Activated CD8-positive, alpha-beta memory T cell treated with anti-CD3 and anti-CD28 coated beads for 36 hours (primary cell): ENCODE measurements around the gene CCDC201. TPM values are rescaled to one million over a fixed set of nuclear protein-coding genes. Genes with fewer than 3 reads are reported as not detected.

Experiments used
- CTCF ChIA-PET: fragments of 350-600 bp; sonication (Branson Sonifier 250); formaldehyde crosslinking; loops from one replicate; lab custom pipeline; 2021; ENCODE audit warnings: antibody characterized with exemption; lab: Charles Lee
- POLR2A ChIA-PET: fragments of 350-600 bp; sonication (Branson Sonifier 250); formaldehyde crosslinking; loops from one replicate; lab custom pipeline; 2021; ENCODE audit warnings: antibody characterized with exemption; lab: Charles Lee
- total RNA-seq, 2 experiments: library from RNA; stranded (reverse); gene quantifications; one replicate each; pipeline ENCODE4 v1.2.3, GENCODE V29; 2021

The CCDC201 gene, protein sequence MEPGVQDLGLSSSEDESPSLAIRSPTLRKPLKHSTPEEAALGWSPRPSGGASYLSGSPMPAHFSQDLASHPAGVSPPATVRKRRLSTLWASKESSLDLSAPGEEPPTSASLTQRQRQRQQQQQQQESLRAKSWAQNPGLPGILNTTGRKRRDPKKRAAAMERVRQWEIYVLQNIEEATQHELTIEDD
- not detected for total RNA-seq

DNA sequence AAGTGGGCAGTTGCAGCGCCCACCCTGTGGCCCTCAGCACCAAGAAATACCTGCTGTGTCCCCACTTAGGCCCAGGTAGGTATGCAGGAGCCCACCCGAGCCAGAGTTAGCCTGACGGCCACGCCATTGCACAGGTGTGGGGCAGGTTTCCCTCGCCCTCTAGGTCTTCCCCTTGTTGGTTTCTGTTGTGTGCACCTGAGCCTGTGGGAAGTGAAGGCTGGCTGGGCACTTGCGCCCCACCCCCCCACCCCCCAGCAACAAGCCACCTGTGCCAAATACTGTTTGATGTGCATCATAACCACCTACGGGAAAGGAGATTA is at the start of gene CCDC201:
TSS of gene CCDC201 (minus strand) at position 48 of the 320 bp plus-strand sequence. CDS start 75 bp downstream, outside the sequence.
- ChIA-PET CTCF (no interaction called here), POLR2A (no interaction called here)

DNA sequence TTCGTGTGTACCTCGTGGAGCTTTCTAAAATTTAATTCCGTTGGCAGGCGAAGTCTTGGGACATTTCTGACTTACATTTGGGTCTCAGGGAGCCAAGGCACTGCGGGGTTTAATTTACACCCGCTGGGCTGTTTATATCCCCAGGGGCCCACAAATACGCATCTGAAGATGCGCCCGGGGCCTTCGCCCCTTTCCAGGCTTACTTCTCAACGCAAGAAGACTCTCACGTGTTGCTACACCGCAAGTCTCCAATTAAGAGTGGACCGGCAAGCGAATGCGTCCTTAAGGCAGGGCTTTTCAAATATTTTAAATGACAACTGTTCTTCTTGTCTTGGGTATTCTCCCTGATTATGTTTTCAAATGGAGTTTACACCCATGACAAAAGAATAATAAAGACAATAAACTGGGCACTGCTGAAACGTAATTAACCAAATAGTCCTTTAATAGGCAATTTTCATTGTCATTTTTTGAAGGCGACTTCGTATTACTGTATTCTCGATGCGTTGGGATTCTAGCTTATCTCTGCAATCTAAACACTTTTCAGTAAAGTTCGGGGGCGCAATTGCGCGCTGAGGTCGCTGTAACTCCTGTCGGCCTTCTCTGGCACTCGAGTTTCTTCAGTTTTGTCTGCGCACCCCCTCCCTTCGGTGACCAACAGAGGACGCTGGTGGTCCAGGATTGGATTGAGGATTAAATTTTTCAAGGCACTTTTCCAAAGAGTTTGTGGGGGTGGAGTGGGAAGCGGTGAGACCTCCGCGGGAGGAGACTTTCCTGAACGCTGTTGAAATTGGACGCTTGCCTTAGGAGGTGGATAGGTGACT is 49.0 kb upstream of the CCDC201 start:
- CTCF ChIA-PET: interaction anchor here (1.1 to 2.4 kb wide), 4 partner anchors 14 to 1166 kb away, joined by 3 to 11 read pairs (median 7); no protein-coding TSS in a partner anchor
- POLR2A ChIA-PET: no interaction called here

DNA sequence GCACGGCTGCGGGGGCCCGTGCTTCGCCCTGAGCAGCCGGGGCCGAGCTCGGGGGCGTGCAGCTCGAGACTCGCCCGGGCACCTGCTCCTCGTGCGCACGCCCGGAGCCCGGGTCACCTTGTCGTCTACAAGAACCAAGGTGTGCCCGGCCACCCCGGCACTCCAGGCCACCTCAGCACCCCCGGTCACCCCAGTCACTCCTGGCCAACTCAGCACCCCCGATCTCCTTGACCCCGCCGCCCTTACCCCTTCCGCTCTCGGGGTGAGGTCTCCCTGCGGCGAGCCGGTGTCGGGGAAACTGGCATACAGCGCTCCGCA is 48.5 kb upstream of the CCDC201 start:
- ChIA-PET CTCF (interaction anchor here (1.0 to 2.1 kb wide), 2 partner anchors 9 to 1167 kb away, joined by 3 to 9 read pairs; no protein-coding TSS in a partner anchor), POLR2A (no interaction called here)

DNA sequence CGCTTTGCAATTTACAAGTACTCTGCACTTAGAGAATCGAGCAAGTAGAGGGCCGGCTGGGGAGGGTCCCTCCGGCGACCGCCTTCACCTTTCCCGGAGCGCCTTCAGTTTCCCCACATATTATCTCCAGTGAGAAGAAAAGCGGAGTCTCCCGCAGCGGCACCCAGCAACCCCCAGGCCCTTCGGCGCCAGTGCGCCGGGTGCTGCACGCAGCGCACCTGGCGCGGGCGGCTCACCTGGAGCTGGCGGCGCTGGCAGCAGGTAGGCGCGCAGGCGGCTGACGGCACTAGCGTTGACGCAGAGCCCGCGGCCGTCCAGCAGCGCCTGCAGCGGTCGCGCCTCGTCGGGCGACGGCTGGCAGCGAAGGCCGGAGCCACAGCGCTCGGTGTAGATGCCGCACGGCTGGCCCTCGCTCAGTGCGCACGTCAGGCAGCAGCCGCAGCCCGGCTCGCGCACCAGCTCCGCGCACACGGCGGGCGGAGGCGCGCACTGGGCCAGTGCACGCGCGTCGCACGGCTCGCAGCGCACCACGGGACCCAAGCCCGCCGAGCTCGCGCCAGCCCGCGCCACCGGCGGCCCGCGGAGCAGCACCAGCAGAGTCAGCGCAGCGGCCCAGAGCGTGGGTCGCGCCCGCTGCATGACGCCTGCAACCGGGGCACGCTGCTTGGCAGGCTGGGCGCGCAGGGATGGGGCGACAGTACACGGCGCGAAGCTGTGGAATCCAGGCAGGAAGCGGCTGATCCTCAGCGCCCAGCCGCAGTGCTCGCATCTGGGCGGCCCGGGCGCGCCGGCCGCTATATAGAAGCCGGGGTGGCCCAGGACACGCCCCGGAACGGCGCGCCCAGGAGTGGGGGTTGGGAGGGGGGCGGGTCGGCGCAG is 47.9 kb upstream of the CCDC201 start, which contains the start of gene IGFBP3:
TSS of gene IGFBP3 (minus strand) at position 771 of the 879 bp plus-strand sequence. CDS start at position 639, 132 bp downstream.
- ChIA-PET POLR2A (no interaction called here), CTCF (interaction anchor here (1.0 kb wide), 1 partner anchor 8 kb away, joined by 3 read pairs; no protein-coding TSS in a partner anchor)

DNA sequence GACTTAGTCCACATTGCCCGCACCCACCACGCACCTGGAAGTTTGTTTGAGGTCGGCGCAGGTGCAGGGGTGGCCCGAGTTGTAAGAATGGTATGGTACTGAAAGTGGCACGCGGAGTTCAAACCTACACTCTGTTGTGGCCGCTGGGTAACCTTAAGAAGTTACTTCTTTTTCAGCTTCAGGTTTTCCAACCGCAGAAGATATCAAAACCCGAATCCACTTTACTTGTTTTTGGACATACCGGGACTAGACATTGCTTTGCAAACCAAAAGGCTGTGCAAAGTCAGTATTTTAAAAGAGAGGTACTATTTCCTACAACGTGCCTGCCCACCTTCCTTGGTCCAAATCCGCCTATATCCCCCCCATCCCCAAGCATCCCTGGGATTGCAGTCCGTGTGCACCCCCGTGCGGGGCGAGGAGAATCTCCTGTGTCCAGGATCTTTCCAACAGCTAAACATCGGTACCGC is 47.1 kb upstream of the CCDC201 start:
- CTCF ChIA-PET: no interaction called here
- POLR2A ChIA-PET: no interaction called here

DNA sequence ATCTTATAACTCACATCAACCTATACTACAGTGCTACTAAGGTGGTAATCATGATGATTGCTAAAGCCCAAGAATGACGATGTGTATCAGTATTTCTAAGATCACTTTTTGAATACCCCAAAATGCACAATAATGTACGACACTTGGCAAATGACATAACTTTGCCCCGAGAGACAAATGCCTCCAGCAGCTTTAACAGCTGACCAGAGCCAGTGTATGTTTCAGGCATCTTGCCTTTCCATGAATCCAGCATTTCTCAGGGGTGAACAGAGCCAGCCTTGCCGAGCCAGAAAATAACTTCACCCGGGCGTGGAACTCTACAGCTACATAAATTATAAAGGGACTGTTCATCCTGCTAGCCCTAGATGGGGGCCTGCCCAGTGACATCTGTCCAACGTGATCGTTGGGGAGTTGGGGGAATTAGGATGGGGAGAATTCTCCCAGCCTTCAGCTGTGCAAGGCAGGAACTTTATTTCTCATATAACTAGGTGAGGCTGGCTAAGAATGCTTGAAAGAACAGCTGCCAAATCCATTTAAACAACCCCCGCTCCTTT is 46.4 kb upstream of the CCDC201 start:
- CTCF ChIA-PET: no interaction called here
- POLR2A ChIA-PET: no interaction called here

DNA sequence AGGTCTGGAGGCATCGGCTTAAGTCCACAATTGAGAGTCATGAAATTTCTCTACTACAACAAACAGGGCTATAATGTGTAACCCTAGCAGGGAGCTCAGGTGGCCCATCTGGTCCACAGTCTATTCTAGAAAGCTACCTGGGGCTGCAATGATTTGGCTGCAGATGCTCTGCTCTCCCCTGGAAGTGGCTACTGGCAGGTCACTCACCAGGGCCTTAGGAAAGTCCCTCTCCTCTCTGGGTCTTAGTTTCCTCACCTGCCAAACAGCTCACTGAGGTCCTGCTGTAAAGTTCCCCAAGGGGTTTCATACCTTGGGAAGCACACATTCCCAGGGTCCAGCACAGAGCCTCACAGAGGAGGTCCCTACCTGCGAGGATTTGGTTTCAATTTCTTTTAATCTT is 45.7 kb upstream of the CCDC201 start:
- ChIA-PET CTCF (interaction anchor here (0.9 to 1.9 kb wide), 3 partner anchors 10 to 1170 kb away, joined by 3 to 9 read pairs (median 4); no protein-coding TSS in a partner anchor), POLR2A (no interaction called here)

DNA sequence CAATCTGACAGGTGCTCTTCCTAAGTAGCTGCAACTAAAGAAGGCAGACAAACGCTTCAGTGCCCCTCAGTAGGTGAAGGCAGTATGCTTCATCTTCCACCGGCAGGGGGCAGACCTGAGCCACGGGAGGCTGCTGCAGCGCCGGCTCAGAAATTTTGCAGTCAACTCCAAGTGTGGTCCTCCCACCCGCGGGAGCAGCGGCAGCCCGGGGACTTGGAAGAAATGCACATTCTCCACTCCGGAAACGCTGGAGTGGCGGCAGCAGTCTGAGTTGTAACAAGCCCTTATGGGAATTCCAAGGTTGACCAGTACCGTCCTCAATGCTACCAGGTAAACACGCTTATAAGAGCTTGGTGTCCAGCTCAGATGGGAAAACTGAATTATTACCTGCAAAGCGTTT is 44.8 kb upstream of the CCDC201 start:
- CTCF ChIA-PET: interaction anchor here (0.9 to 1.9 kb wide), 4 partner anchors 9 to 1171 kb away, joined by 3 to 9 read pairs (median 4); no protein-coding TSS in a partner anchor
- POLR2A ChIA-PET: no interaction called here

DNA sequence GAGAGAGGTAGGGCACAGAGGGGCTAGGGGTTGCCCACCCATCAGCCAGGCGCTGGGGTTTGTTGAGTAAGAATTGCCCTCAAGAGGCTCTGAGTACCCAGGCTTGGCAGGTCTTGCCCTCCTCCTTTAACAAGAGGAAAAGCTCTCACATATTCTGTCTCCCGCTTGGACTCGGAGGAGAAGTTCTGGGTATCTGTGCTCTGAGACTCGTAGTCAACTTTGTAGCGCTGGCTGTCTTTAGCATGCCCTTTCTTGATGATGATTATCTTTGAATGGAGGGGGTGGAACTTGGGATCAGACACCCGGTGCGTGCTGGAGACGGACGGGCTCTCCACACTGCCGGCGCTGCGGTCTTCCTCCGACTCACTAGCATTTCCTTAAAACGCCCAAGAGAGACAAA is 44.2 kb upstream of the CCDC201 start:
- ChIA-PET POLR2A (no interaction called here), CTCF (interaction anchor here (0.9 to 1.9 kb wide), 2 partner anchors 27 to 1171 kb away, joined by 3 to 9 read pairs; no protein-coding TSS in a partner anchor)

DNA sequence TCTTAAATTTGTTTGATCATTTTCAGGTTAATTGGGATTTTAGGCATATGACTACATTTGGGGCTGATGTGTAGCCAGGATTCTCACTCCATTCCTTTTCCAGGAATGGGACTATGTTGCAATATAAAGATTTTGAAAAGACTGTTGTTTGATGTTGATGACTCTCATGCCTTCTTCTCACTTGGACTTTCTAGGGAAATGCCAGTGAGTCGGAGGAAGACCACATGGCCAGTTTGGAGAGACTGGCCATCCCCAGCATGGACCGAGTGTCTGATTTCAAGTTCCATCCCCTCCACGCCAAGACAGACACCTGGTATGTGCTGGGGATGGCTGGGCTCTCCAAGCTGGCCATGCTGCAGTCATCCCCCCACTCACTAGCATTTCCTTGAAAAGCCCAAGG is 42.7 kb upstream of the CCDC201 start:
- CTCF ChIA-PET: no interaction called here
- POLR2A ChIA-PET: no interaction called here

DNA sequence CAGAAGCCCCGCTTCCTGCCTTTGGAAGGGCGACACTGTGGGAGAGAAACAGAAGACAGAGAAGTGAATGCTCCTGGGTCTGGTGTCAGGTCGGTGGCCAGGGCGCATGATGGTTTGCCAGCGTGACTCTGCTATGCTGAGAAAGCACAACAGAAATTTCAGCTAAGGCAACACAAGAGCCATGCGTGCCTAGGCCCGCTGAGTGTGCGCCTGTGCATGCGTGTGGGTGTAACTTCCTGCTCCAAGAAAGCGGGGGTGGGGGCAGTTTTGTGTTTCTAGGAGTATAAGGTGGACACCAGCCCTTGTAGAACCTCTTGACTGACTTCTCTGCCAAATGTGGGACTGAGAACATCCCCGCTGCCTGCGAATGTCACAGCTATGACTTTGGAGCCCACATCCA is 42.0 kb upstream of the CCDC201 start:
- POLR2A ChIA-PET: no interaction called here
- CTCF ChIA-PET: no interaction called here

DNA sequence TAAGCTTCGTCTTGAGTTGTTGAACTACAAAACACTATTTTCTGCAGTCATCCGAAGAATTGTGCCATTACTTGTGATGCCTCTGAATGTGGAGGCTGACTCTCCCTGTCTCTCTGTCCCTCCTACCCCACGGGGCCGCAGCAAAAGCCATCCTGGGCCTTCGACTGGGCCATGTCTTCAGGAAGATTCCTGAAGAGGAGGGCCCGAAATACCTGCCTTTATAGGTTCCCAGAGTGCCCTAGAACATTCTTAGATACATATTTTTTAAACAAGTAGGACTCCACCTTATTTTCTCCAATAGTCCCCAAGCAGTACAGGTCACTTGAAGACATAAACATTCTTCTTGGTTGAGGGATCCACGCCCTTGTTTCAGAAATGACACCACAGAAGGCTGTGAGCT is 40.1 kb upstream of the CCDC201 start:
- CTCF ChIA-PET: interaction anchor here (1.3 kb wide), 1 partner anchor 8 kb away, joined by 3 read pairs; the partner anchor contains the start of gene IGFBP3
- POLR2A ChIA-PET: no interaction called here

DNA sequence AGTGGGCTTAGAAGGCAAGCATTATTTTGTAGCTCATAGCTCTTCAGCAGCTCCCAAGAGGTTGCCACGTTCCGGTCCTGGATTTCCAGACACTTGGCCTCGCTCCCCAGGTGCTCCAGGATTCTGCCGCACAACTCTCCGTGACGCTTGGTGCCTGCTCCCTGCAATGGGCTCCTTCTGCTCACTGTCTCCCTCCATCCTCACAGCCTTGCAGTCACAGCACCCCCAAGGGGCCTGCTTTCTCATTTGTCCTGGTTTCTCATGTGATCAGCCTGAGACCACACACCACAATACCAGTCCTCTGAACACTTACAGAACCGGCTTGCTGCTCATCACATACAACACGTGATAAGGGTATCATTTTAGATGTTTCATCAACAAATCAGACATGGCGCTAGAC is 38.4 kb upstream of the CCDC201 start:
- CTCF ChIA-PET: no interaction called here
- POLR2A ChIA-PET: no interaction called here

DNA sequence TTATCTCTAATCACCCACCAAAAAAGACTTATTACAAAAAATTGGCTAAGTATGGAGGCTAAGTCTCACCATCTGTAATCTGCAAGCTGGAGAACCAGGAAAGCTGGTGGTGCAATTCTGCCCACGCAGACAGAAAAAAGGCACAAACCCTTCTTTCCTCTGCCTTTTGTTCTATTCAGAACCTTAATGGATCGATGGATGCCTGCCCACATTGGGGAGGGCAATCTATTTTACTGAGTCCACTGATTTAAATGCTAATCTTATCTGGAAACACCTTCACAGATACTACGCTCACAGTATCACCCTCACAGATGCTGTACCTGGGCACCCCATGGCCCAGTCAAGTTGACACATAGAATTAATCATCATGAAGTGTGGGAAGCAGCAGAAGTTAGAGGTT is 38.0 kb upstream of the CCDC201 start:
- CTCF ChIA-PET: no interaction called here

DNA sequence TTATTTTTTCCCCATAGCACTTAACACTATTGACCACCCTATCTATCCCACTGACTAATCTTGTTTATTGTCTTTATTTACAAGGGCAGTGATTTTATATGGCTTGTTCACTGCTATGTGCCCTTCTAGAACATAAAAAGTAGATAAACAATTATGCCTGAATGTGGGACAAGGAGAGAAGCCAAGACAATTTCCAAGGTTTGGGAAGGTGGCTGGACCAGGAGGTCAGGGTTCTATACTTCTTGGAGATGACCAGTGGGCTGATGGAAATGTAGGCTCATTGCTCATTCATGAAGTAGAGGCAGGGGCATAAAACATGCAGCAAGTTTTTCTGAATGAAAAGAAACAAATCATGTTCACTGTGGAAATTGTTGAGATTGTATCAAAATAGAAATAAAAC is 36.7 kb upstream of the CCDC201 start:
- ChIA-PET CTCF (no interaction called here), POLR2A (no interaction called here)

More for the DNA sequence above, 38.0 kb upstream of the CCDC201 start:
- POLR2A ChIA-PET: no interaction called here

DNA sequence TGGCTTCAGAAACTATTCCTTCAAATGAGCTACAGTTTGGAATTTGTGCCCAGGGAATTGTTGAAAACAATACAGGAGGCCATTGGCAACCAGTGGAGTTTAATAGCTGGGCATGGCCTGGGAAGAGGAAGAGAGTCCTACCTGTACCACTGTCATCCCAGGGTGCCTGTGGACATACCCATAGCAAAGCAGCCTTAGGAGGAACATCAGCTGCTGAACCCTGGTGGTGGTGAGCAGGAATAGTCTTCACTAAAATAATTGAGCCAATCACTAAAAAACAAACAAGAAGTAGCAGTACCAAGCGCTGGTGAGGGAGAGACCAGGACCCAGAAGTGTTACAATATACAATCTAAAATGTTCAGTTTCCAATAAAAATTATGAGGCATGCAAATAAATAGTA is 29.9 kb upstream of the CCDC201 start:
- POLR2A ChIA-PET: no interaction called here
- CTCF ChIA-PET: no interaction called here

DNA sequence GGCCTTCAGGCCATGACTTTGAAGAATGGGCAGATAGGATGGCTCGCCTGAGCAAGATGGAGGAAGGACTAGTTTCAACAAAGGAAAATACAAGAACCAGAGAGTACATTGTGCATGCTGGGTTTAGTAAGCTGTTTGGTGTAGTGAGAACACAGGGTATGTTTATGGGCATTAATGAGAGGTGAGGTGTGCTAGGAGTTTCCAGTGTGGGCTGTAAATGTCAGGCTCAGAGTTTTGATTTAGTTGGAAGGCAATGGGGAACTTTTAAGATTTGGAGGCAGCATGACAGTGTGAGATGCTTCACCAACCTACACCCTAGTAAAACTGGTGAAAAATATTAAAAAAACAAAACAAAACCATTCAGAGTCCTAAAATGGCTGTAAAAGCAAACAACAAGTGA is 28.7 kb upstream of the CCDC201 start:
- ChIA-PET CTCF (no interaction called here), POLR2A (no interaction called here)

DNA sequence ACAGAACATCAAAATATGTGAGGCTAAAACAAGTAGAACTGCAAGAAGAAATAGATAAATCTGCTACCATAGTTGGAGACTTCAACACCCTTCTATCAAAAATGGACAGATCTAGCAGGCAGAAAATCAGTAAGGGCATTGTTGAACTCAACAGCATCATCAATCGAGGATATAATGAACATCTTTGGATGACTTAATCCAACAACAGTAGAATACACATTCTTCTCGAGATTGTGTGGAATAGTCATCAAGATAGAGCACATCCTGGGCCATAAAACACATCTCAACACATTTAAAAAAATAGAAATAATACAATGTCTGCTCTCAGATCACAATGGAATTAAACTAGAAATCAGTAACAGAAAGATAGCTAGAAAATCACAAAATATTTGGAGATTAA is 25.3 kb upstream of the CCDC201 start:
- CTCF ChIA-PET: no interaction called here
- POLR2A ChIA-PET: no interaction called here

DNA sequence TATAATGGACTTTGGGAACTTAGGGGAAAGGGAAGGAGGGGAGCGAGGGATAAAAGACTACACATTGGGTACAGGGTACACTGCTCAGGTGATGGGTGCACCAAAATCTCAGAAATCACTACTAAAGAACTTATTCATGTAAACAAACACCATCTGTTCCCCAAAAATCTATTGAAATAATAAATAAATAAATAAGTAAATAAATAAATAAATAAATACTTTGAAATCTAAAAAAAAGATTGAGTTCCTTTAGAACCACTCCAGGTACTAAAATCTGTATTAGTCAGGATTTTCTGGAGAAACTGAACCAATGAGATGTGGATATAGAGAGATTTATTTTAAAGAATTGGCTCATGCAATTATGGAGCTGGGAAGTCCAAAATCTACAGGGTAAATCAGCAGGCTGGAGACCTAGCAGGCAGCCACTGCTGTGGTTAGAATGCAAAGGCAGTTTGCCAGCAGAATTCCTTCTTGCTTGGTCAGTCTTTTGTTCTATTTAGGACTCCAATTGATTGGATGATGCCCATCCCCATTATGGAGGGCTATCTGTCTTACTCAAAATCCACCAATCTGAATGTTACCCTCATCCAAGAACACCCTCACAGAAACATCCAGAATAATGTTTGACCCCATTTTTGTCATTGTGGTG is 24.3 kb upstream of the CCDC201 start:
- CTCF ChIA-PET: no interaction called here
- POLR2A ChIA-PET: no interaction called here
